Peyer's patch (tissue), 4 donors: ENCODE measurements around the gene FUOM.

Experiments
- CTCF ChIP-seq, 6 experiments: fragments of 450-650 bp in 4 of 6; fragments of 200-600 bp in 2 of 6; sonication (generic) in 1 of 6; IDR thresholded peaks; one replicate each; pipeline ENCODE4 v1.5.1; 2017 to 2019; ENCODE audit warnings: antibody characterized with exemption in 6 of 6, mild to moderate bottlenecking in 3 of 6, moderate library complexity in 1 of 6
- POLR2A ChIP-seq, 2 donors: fragments of 450-650 bp; IDR thresholded peaks; one replicate each; pipeline ENCODE4 v1.5.1; 2017; ENCODE audit warnings: antibody characterized with exemption in 2 of 2, mild to moderate bottlenecking in 2 of 2, moderate library complexity in 2 of 2

GRCh38 chr10:133318494-133319127, 39.2 kb downstream of the FUOM start:
- TF ChIP-seq CTCF (IDR thresholded peaks at IDR 0.05) (peak; percentile 36 to 80 (median 74)), POLR2A (IDR thresholded peaks at IDR 0.05) (no peak)
